Stimulated activated CD8-positive, alpha-beta memory T cell treated with anti-CD3 and anti-CD28 coated beads, Interleukin-7, amount 100 ng/mL, for 24 hours (primary cell): ENCODE data around the gene MAPK8.
"Not testable (repeated sequence)": the region's sequence is repeated elsewhere in the genome, so short reads cannot be mapped to it uniquely, and the experiment has no call there.

Experiments
- DNase-seq: peaks from one replicate; pipeline ENCODE4 v3.0.0-alpha.2; 2020; ENCODE audit warnings: low read depth

The MAPK8 gene

DNA sequence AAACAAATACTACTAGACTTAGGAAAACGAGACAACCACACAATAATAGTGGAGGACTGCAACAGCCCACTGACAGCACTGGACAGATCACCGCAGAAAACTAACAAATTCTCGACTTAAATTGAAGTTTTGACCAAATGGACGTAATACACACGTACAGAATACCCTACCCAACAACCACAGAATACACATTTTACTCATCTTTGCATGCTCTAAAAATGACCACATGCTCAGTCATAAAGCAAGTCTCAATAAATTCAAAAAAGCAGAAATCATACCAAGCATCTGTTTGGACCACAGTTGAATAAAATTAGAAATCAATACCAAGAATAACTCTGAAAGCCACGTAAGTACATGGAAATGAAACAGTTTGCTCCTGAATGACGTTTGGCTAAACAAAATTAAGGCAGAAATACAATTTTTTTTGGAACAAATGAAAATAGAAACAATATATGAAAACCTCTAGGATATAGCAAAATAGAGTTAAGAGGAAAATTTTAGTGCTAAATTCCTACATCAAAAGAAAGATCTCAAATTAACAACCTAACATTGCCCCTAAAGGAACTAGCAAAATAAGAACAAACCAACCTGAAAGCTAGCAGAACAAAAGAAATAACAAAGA, 30.6 kb downstream of the MAPK8 start:
- no peak for DNase-seq

GRCh38 chr10:48340734-48341133, 34.3 kb downstream of the MAPK8 start:
- DNase-seq, result no peak

DNA sequence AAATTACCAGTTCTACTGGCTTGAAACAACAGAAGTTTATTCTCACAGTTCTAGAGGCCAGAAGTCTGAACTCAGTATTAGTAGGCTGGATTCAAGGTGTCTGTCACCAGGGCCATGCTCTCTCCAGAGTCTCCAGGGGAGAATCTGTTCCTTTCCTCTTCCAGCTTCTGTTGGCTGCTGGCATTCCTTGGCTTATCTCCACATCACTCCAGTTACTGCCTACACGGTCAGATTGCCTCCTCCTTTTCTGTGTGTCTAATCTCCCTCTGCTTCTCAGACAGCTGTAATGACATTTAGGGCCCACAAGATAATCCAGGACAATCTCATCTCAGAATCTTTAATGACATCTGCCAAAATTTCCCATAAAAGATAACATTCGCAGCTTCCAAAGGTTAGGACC, 36.6 kb downstream of the MAPK8 start:
- DNase-seq, result no peak

- no peak for DNase-seq
These were observed 37.6 kb downstream of the MAPK8 start for GRCh38 chr10:48343921-48344598.

- DNase-seq, result not testable (repeated sequence)
These were observed 39.8 kb downstream of the MAPK8 start for GRCh38 chr10:48346248-48346647.

DNA sequence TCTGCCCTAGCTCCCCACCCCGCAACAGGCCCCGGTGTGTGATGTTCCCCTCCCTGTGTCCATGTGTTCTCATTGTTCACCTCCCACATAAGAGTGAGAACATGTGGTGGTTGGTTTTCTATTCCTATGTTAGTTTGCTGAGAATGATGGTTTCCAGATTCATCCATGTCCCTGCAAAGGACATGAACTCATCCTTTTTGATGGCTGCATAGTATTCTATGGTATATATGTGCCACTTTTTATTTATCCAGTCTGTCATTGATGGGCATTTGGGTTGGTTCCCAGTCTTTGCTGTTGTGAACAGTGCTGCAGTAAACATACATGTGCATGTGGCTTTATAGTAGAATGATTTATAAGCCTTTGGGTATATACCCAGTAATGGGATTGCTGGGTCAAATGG, 41.1 kb downstream of the MAPK8 start:
- DNase-seq, result not testable (repeated sequence)

GRCh38 chr10:48347943-48348342, 41.5 kb downstream of the MAPK8 start:
- not testable (repeated sequence) for DNase-seq

DNA sequence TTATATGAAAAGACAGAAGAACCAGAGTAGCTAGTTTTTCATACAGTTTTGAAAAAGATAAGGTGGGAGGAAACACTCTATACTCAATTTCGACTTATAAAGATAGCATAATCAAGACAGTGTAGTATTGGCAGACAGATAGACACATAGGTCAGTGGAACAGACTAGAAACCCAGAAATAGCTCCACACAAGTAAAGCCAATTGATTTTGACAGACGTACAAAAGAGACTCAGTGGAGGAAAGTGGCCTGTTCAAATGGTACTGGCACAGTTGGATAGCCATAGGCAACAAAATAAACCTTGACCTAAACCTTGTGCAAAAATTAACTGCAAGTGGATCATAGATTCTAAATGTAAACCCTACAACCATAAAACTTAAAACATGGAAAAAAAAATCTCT, 46.8 kb downstream of the MAPK8 start:
- no peak for DNase-seq

- DNase-seq, result no peak
These were observed 51.2 kb downstream of the MAPK8 start for GRCh38 chr10:48357631-48358030.

DNA sequence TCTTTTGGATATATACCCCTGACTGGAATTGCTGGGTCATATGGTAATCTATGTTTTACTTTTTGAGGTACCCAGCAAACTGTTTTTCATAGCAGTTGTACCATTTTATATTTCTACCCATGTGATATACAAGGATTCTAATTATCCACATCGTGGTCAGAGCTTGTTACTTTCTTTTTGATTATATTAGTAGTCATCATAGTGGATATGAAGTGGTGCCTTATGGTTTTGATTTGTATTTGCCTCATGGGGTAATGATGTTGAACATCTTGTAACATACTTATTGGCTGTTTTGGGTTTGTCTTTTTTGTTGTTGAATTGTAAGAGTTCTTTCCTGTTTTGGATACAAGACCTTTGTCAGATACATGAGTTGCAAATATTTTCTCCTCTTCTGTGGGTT, 51.7 kb downstream of the MAPK8 start:
- no peak for DNase-seq

- DNase-seq, result no peak
These were observed 52.4 kb downstream of the MAPK8 start for GRCh38 chr10:48358838-48359237.

- DNase-seq, result no peak
These were observed 54.7 kb downstream of the MAPK8 start for GRCh38 chr10:48361176-48361575.

DNA sequence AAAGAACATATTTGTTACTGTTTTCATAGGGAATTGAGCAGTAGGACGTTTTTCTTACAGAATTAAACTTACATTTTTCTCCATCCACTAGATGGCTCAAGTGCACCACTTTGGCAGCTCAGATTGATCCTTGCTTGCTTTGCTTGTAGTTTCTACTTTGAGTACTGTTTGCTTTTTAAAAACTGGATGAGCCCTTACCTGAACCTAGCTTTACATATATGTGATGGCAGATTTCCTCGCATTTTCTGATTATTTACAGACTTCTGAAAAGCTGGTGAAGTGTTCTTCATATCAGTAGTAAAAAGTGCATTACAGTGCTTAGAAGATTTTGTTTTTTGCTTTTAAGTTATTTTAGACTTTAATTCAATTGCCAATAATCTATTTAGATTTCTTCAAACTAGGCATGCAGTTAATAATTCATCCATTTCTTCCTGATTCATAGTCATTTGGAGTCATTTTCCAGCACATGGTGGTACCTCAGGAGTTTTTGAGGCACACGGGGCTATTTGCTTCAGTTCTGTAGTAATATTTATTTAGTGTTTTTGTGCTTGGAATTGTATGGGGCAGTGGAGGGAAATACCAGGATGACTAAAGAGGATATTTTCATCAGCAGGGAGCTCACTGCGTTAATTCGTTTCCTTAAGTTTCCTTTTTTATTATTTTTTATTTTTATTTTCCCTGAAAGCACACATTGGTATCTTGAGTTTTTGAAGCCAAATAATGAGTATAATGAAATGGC, 57.3 kb downstream of the MAPK8 start:
- DNase-seq, result no peak

GRCh38 chr10:48364659-48365405, 58.4 kb downstream of the MAPK8 start:
- no peak for DNase-seq

DNA sequence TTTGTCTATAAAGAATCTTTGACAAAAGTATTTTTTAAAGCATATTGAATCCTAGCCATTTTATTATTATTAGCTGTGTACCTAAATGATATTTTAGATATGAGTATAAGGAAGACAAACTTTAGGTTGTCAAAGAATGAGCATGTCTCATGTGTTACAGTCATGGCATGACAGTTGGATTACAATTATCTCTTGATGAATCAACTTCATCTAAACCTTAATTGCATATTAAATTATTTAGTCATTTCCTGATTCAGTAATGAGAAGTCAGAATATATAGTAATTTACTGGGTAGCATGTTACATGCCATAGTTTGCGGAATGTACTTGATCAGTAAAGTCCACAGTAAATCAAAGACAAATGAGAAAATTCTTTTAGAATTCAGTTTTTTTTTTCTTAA, 59.2 kb downstream of the MAPK8 start:
- no peak for DNase-seq

DNA sequence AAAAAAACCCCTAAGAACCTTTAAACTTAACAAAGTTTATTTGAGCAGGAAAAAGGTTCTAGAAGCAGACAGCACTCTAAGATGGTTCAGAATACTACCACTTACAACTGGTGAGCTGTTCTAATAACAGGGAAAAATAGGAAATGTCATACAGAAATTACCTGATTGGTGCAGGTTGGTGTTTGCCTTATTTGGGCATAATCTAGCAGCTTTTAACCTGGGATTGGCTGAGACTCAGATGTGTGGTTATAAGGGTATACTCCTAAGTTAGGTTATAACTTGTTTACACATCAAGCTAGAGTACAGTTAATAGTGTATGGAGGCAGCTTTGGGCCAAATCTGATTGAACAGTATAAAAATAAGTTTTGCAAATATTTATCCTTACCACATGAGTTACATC, 59.8 kb downstream of the MAPK8 start:
- no peak for DNase-seq

- DNase-seq, result no peak
These were observed 63.0 kb downstream of the MAPK8 start for GRCh38 chr10:48369501-48369900.

DNA sequence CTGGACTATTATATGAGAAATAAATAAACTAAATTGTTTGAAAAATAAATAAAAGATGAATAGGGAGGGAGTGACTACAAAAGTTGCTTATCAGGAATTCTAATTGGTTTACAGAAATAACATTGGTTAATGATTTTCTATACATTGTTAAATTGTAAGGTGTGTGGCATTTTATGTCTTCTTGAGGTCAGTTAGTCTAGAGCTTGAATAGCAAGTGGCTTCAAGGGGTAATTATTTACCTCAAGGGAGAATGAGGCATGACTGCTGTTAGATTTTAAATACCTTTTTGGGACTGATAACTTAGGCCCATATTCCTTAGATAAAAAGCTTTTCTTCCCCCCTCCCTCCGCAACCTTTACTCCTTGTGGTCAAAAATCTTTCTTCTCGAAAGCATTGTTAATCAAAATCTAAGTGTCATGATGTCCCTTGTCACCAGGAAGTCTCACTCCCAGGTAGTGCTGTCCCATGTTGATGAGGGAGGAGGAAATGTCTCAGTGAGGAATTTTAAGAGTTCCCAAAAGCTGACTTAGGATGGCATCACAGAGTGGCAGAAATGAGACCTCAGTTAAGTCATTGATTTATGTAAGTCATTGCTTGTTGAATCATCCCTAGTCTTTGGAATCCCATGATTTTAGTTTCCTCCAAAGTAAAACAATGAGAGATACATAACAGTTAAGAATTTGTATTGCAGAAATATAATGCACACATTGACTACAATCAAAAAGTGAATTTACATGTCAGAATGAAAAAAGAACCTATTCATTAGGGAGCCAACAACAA, 71.5 kb downstream of the MAPK8 start:
- no peak for DNase-seq

DNA sequence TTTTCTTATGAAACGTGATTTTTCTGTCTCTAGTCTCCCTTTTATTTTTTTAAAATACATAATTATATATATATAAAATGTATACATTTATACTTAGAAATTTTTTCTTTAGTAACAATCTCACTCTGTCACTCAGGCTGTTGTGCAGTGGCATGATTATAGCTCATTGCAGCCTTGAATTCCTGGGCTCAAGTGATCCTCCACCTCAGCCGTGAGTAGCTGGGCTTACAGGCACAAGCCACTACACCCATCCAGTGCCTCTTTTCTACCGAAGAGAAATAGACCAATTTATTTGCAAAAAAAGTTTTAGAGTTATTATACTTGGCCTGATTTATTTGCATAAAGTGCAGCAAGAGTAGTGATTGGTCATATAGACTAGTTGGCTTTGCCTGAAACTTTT, 72.2 kb downstream of the MAPK8 start:
- DNase-seq, result no peak

GRCh38 chr10:48381971-48382370, 75.5 kb downstream of the MAPK8 start:
- DNase-seq, result no peak

DNA sequence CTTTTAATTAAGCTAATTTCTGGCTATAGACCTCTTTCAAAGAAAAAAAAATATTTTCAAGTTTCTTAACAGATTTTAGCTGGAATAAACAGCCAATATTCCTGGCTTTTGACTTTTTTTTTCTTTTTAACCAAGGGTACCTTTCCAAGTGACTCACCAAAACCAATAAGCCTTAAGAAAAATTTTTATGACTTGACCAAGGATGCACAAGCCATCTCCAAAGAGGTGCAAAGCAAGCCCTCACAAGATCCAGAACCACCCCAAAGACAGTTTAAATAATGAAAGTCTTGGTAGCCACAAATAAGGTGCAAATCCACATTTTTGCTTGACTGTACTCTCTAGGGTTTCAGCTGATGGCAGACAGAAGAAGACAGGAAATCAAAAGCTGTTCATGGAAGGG, 76.5 kb downstream of the MAPK8 start:
- DNase-seq, result no peak

- DNase-seq, result no peak
These were observed 76.9 kb downstream of the MAPK8 start for GRCh38 chr10:48383393-48383792.
